Measurements from ENCODE around the gene SLC25A19. TPM values are rescaled to one million over a fixed set of nuclear protein-coding genes. Genes with fewer than 3 reads are reported as not detected.

The SLC25A19 gene
- total RNA-seq, 4 donors from 2014 or later, result 6.1 to 18.7 (median 14.4) TPM

Other genes with a start within 250 kb of the SLC25A19 start
- gene ATP5PD, start 242.5 kb downstream of the SLC25A19 start, total RNA-seq, result 100 to 1,000 TPM; 377 to 495 (median 491) TPM
- 10 to 100 TPM; 29.4 to 51.1 (median 41.8) TPM for gene KCTD2, start 242.2 kb downstream of the SLC25A19 start, total RNA-seq
- 1 to 10 TPM; 1.5 to 7.9 (median 6.9) TPM for gene SLC16A5, start 201.5 kb downstream of the SLC25A19 start, total RNA-seq
- 1 to 10 TPM; 2.0 to 4.4 (median 3.0) TPM for gene ARMC7, start 179.5 kb downstream of the SLC25A19 start, total RNA-seq
- gene NT5C, start 157.7 kb downstream of the SLC25A19 start, total RNA-seq, result 100 to 1,000 TPM in 1 of 4 donors, 10 to 100 TPM in 3; 62.8 to 111 (median 68.0) TPM
- gene JPT1, start 134.9 kb downstream of the SLC25A19 start, total RNA-seq, result 100 to 1,000 TPM in 1 of 4 donors, 10 to 100 TPM in 3; 35.5 to 113 (median 71.8) TPM
- gene SUMO2, start 106.5 kb downstream of the SLC25A19 start, total RNA-seq, result 10 to 100 TPM; 36.7 to 45.1 (median 43.3) TPM
- 10 to 100 TPM in 3 of 4 donors, 1 to 10 TPM in 1; 9.4 to 27.7 (median 13.6) TPM for gene NUP85, start 83.8 kb downstream of the SLC25A19 start, total RNA-seq
- 10 to 100 TPM; 31.3 to 42.3 (median 35.3) TPM for gene GGA3, start 27.8 kb downstream of the SLC25A19 start, total RNA-seq
- gene MRPS7, start 27.6 kb downstream of the SLC25A19 start, total RNA-seq, result 100 to 1,000 TPM in 1 of 4 donors, 10 to 100 TPM in 3; 68.5 to 118 (median 82.6) TPM
- 10 to 100 TPM; 50.5 to 96.1 (median 72.4) TPM for gene MIF4GD, start 18.2 kb downstream of the SLC25A19 start, total RNA-seq
- gene GRB2, start 116.2 kb upstream of the SLC25A19 start, total RNA-seq, result 10 to 100 TPM; 41.7 to 88.5 (median 68.8) TPM
- 10 to 100 TPM; 56.5 to 85.5 (median 60.0) TPM for gene TMEM94, start 167.2 kb upstream of the SLC25A19 start, total RNA-seq
- 10 to 100 TPM; 11.3 to 24.1 (median 16.8) TPM for gene CASKIN2, start 226.1 kb upstream of the SLC25A19 start, total RNA-seq
- gene TSEN54, start 227.1 kb upstream of the SLC25A19 start, total RNA-seq, result 10 to 100 TPM; 15.4 to 31.2 (median 17.8) TPM
- 1 to 10 TPM in 3 of 4 donors, under 1 TPM in 1; 0.78 to 7.1 (median 1.4) TPM for gene LLGL2, start 236.3 kb upstream of the SLC25A19 start, total RNA-seq